GM23338 (cell line): ENCODE results near the gene CA12.

Source experiments
- CREB1 ChIP-seq: fragments of 250-450 bp; sonication (Bioruptor Pico); IDR thresholded peaks from 2 replicates; pipeline ENCODE4 v1.5.0; 2020; ENCODE audit warnings: low read depth, mild to moderate bottlenecking, moderate library complexity
- EZH2phosphoT487 ChIP-seq: fragments of 200-600 bp; sonication (generic); IDR thresholded peaks from one replicate; pipeline ENCODE4 v1.8.1; 2018; ENCODE audit warnings: antibody characterized with exemption; ENCODE audit not compliant: unreplicated experiment
- JUNB ChIP-seq: IDR thresholded peaks from one replicate; pipeline ENCODE4 v1.6.1; 2016; ENCODE audit warnings: antibody characterized with exemption; ENCODE audit not compliant: unreplicated experiment
- POLR2AphosphoS5 ChIP-seq: IDR thresholded peaks from 2 replicates; pipeline ENCODE4 v1.6.1; 2016; ENCODE audit warnings: antibody characterized with exemption, low read depth
- ZNF114 ChIP-seq: fragments of 250-450 bp; sonication (Bioruptor Pico); IDR thresholded peaks from 2 replicates; pipeline ENCODE4 v1.5.0; 2020; ENCODE audit warnings: mild to moderate bottlenecking, moderate library complexity
- ZNF331 ChIP-seq: fragments of 250-450 bp; sonication (Bioruptor Pico); IDR thresholded peaks from 2 replicates; pipeline ENCODE4 v1.5.0; 2020; ENCODE audit warnings: low read depth, mild to moderate bottlenecking, moderate library complexity
- TF ChIP-seq, protein P1 (sequence below), 2 experiments: fragments of 200-600 bp in 1 of 2; sonication (generic) in 1 of 2; conservative IDR thresholded peaks; 2 replicates each; pipeline versions ENCODE4 v1.5.1 to v1.6.1; 2016 to 2017; ENCODE audit warnings: antibody characterized with exemption in 2 of 2, low read depth in 2 of 2, mild to moderate bottlenecking in 2 of 2, moderate library complexity in 1 of 2
- TF ChIP-seq, protein P2 (sequence below): IDR thresholded peaks from one replicate; pipeline ENCODE4 v1.6.1; 2018; ENCODE audit warnings: antibody characterized with exemption; ENCODE audit not compliant: unreplicated experiment
- TF ChIP-seq, protein P3 (sequence below): IDR thresholded peaks from 2 replicates; pipeline ENCODE4 v1.6.1; 2016; ENCODE audit warnings: antibody characterized with exemption

GRCh38 chr15:63422891-63423590 is 41.4 kb upstream of the CA12 start:
- TF ChIP-seq EZH2phosphoT487 (no peak), POLR2AphosphoS5 (no peak), ZNF331 (CRISPR knock-in tag) (no peak), ZNF114 (no peak), CREB1 (CRISPR knock-in tag) (no peak), JUNB (no peak)
- TF ChIP-seq, protein P1, sequence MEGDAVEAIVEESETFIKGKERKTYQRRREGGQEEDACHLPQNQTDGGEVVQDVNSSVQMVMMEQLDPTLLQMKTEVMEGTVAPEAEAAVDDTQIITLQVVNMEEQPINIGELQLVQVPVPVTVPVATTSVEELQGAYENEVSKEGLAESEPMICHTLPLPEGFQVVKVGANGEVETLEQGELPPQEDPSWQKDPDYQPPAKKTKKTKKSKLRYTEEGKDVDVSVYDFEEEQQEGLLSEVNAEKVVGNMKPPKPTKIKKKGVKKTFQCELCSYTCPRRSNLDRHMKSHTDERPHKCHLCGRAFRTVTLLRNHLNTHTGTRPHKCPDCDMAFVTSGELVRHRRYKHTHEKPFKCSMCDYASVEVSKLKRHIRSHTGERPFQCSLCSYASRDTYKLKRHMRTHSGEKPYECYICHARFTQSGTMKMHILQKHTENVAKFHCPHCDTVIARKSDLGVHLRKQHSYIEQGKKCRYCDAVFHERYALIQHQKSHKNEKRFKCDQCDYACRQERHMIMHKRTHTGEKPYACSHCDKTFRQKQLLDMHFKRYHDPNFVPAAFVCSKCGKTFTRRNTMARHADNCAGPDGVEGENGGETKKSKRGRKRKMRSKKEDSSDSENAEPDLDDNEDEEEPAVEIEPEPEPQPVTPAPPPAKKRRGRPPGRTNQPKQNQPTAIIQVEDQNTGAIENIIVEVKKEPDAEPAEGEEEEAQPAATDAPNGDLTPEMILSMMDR (conservative IDR thresholded peaks at IDR 0.05; ENCODE audit: low read depth in 2 of 2), result no peak
- TF ChIP-seq, protein P2, sequence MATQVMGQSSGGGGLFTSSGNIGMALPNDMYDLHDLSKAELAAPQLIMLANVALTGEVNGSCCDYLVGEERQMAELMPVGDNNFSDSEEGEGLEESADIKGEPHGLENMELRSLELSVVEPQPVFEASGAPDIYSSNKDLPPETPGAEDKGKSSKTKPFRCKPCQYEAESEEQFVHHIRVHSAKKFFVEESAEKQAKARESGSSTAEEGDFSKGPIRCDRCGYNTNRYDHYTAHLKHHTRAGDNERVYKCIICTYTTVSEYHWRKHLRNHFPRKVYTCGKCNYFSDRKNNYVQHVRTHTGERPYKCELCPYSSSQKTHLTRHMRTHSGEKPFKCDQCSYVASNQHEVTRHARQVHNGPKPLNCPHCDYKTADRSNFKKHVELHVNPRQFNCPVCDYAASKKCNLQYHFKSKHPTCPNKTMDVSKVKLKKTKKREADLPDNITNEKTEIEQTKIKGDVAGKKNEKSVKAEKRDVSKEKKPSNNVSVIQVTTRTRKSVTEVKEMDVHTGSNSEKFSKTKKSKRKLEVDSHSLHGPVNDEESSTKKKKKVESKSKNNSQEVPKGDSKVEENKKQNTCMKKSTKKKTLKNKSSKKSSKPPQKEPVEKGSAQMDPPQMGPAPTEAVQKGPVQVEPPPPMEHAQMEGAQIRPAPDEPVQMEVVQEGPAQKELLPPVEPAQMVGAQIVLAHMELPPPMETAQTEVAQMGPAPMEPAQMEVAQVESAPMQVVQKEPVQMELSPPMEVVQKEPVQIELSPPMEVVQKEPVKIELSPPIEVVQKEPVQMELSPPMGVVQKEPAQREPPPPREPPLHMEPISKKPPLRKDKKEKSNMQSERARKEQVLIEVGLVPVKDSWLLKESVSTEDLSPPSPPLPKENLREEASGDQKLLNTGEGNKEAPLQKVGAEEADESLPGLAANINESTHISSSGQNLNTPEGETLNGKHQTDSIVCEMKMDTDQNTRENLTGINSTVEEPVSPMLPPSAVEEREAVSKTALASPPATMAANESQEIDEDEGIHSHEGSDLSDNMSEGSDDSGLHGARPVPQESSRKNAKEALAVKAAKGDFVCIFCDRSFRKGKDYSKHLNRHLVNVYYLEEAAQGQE, result no peak
- TF ChIP-seq, protein P3, sequence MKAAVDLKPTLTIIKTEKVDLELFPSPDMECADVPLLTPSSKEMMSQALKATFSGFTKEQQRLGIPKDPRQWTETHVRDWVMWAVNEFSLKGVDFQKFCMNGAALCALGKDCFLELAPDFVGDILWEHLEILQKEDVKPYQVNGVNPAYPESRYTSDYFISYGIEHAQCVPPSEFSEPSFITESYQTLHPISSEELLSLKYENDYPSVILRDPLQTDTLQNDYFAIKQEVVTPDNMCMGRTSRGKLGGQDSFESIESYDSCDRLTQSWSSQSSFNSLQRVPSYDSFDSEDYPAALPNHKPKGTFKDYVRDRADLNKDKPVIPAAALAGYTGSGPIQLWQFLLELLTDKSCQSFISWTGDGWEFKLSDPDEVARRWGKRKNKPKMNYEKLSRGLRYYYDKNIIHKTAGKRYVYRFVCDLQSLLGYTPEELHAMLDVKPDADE, result no peak
